B cell (primary cell): ENCODE measurements around the gene DEFB129.

Source experiments
- CTCF ChIP-seq: fragments of 200-600 bp; IDR thresholded peaks from one replicate; pipeline ENCODE4 v1.8.0; 2022; ENCODE audit warnings: antibody characterized with exemption, mild to moderate bottlenecking
- EZH2 ChIP-seq: IDR thresholded peaks from 2 replicates; pipeline ENCODE4 v1.6.1; 2012; ENCODE audit warnings: borderline replicate concordance, low read depth, mild to moderate bottlenecking, moderate library complexity, low read length; ENCODE audit not compliant: insufficient read depth, poor library complexity, severe bottlenecking

DNA sequence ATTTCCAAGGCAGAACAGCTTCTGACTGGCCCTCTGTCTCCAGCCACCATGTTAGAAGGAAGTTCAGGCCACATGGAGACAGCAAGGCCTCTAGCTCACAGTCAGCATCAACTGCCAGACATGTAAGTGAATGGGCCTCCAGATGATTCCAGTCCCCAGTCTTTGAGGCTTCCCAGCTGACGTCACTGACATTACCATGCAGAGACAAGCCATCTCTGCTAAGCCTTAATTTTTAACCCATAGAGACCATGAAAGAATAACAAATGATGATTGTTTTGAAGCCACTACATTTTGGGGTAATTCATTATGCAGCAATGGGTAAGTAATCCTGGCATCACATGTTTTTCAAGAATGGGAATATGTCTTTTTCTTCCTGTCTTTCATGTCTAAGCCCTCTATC is 11.3 kb upstream of the DEFB129 start:
- TF ChIP-seq CTCF (no peak), EZH2 (no peak)
